ENCODE results near the gene DCAF5. TPM values are rescaled to one million over a fixed set of nuclear protein-coding genes. Genes with fewer than 3 reads are reported as not detected.

Gene DCAF5
- total RNA-seq, 1 donor from 2014 or later, result 57.8 TPM

- H3K27me3 ChIP-seq (ENCODE audit: low read depth), result no peaks in the 10 kb centered on the region
- no peak for TF ChIP-seq CTCF (IDR thresholded peaks at IDR 0.05; ENCODE audit: borderline replicate concordance)
- no peak overlapping the region for H3K4me3 ChIP-seq
- H3K4me1 ChIP-seq, result peaks cover 26% of the 10 kb centered on the region
- H3K27ac ChIP-seq (replicated peaks), result no peak overlapping the region
- no peak for DNase-seq
- H3K9me3 ChIP-seq (replicated peaks), result no peaks in the 10 kb centered on the region
- peaks cover 5% of the 10 kb centered on the region for H3K36me3 ChIP-seq
- intact Hi-C loops (cut with micrococcal nuclease), result loop anchor here (5.0 kb wide), 1 partner anchor 185 kb away; no protein-coding TSS in a partner anchor
These were observed 56.0 kb downstream of the DCAF5 start for GRCh38 chr14:69096781-69097475.

DNA sequence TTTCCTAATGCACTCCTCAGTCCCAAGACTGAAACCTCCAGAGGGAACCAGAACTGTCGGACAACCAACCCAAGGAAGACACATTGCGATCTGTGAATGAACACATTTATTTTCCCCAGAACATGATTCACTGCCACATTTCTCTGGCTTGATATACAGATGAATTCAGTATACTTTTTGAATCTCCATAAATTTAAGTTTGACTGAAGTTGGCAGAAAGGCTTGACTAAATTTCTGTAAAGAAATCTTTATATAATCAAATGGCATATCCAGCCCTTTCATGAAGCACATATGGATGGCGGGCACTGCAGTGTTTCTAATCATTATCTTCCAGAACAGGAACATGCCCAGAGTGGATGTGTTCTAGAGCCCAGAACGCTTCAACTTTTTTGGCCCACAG lies 56.7 kb downstream of the DCAF5 start:
- Histone ChIP-seq H3K27me3 (ENCODE audit: low read depth) (no peaks in the 10 kb centered on the region), H3K27ac (replicated peaks) (no peak overlapping the region), H3K4me1 (peaks cover 21% of the 10 kb centered on the region), H3K9me3 (replicated peaks) (no peaks in the 10 kb centered on the region), H3K4me3 (no peak overlapping the region), H3K36me3 (peaks cover 12% of the 10 kb centered on the region)
- DNase-seq, result no peak
- no peak for TF ChIP-seq CTCF (IDR thresholded peaks at IDR 0.05; ENCODE audit: borderline replicate concordance)
- intact Hi-C loops (cut with micrococcal nuclease), result loop anchor here (5.0 kb wide), 1 partner anchor 184 kb away; no protein-coding TSS in a partner anchor

GRCh38 chr14:69094481-69094880 lies 58.4 kb downstream of the DCAF5 start:
- Histone ChIP-seq H3K36me3 (peaks cover 27% of the 10 kb centered on the region), H3K9me3 (replicated peaks) (no peaks in the 10 kb centered on the region), H3K27me3 (ENCODE audit: low read depth) (no peaks in the 10 kb centered on the region), H3K27ac (replicated peaks) (no peak overlapping the region), H3K4me3 (no peak overlapping the region), H3K4me1 (peaks cover 16% of the 10 kb centered on the region)
- intact Hi-C loops (cut with micrococcal nuclease), result no loop called here
- no peak for TF ChIP-seq CTCF (IDR thresholded peaks at IDR 0.05; ENCODE audit: borderline replicate concordance)
- DNase-seq, result no peak

DNA sequence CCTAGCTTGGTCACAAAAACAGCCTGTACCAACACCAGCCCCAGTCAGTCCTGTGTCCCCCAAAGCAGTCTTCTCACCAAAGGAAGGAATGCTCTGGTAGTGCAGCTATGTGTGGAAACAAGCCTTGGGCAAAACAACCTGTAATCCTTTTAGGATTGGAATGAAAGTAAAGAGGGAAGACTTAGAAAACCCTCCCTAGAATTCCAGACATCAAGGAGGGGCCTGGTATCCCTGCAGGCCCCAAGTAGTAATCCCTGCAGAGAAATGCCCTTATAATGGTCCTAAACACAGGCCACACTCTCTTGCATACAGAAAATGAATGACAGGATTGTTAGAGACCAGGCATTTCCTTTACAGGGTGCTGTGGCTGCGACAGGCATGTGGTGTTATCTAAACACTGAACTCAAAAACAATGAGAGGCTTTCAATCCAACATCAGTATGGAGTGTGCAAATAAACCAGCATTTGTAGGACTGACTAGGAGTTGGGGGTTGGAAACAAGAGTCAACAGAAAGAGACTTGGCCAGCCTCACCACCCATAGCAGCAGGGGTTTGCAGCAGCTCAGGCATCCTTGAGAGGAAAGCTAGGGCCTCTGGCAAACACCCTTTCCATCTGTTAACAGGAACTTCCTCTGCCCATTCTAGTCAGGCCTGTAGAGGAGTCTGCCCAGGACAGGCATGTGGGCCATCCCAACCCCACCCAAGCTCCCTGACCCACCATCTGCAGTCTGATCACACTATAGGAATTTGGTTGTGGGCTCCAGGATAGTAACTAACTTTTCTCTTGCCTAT lies 59.1 kb downstream of the DCAF5 start:
- H3K36me3 ChIP-seq, result peaks cover 31% of the 10 kb centered on the region
- H3K4me3 ChIP-seq, result no peak overlapping the region
- H3K27ac ChIP-seq (replicated peaks), result no peak overlapping the region
- H3K9me3 ChIP-seq (replicated peaks), result no peaks in the 10 kb centered on the region
- peaks cover 16% of the 10 kb centered on the region for H3K4me1 ChIP-seq
- H3K27me3 ChIP-seq (ENCODE audit: low read depth), result no peaks in the 10 kb centered on the region
- intact Hi-C loops (cut with micrococcal nuclease), result no loop called here
- no peak for DNase-seq
- TF ChIP-seq CTCF (IDR thresholded peaks at IDR 0.05; ENCODE audit: borderline replicate concordance), result no peak

GRCh38 chr14:69092840-69093422 lies 60.0 kb downstream of the DCAF5 start:
- H3K36me3 ChIP-seq, result peaks cover 31% of the 10 kb centered on the region
- peaks cover 16% of the 10 kb centered on the region for H3K4me1 ChIP-seq
- no peak overlapping the region for H3K4me3 ChIP-seq
- no peaks in the 10 kb centered on the region for H3K27me3 ChIP-seq (ENCODE audit: low read depth)
- no peak for TF ChIP-seq CTCF (IDR thresholded peaks at IDR 0.05; ENCODE audit: borderline replicate concordance)
- no peak for DNase-seq
- no peak overlapping the region for H3K27ac ChIP-seq (replicated peaks)
- no peaks in the 10 kb centered on the region for H3K9me3 ChIP-seq (replicated peaks)
- intact Hi-C loops (cut with micrococcal nuclease), result no loop called here
